OCI-LY7 (cell line): ENCODE data around the gene NCAM1. TPM values are rescaled to one million over a fixed set of nuclear protein-coding genes. Genes with fewer than 3 reads are reported as not detected.

Source experiments
- BruUV-seq: library from RNA; stranded (reverse); fragments of 400-500 nt; replicated peaks from 2 replicates; lab custom pipeline; 2021; lab: Mats Ljungman, UMichigan
- CTCF ChIA-PET: fragments of 300-600 bp; sonication (Branson Sonifier 250); formaldehyde crosslinking; loops from one replicate; lab custom pipeline; 2022; ENCODE audit warnings: antibody characterized with exemption; ENCODE audit not compliant: unreplicated experiment; lab: Charles Lee
- POLR2A ChIA-PET: fragments of 300-600 bp; sonication (Branson Sonifier 250); formaldehyde crosslinking; loops from one replicate; lab custom pipeline; 2022; ENCODE audit warnings: antibody characterized with exemption; lab: Charles Lee
- DNase-seq: peaks from one replicate; pipeline ENCODE4 v3.0.0-alpha.2; 2015; ENCODE audit warnings: low spot score
- H2AFZ ChIP-seq: fragments of 200-600 bp; sonication (generic), shearing (Covaris generic); 2 replicates; pipeline ENCODE4 v1.6.1; 2014; ENCODE audit warnings: mild to moderate bottlenecking, antibody characterized with exemption, low read length, moderate library complexity
- H3K27ac ChIP-seq: fragments of 200-600 bp; sonication (generic); 2 replicates; pipeline ENCODE4 v1.5.1; 2014; ENCODE audit warnings: mixed run types, low read depth, mild to moderate bottlenecking, moderate library complexity, low read length, inconsistent platforms; ENCODE audit not compliant: poor library complexity, severe bottlenecking
- H3K36me3 ChIP-seq: fragments of 200-600 bp; sonication (generic); 2 replicates; pipeline ENCODE4 v1.6.1; 2014; ENCODE audit warnings: mild to moderate bottlenecking, antibody characterized with exemption, low read length, moderate library complexity, mixed read lengths; ENCODE audit not compliant: insufficient read depth
- H3K4me1 ChIP-seq: fragments of 200-600 bp; sonication (generic); 2 replicates; pipeline ENCODE4 v1.5.1; 2014; ENCODE audit warnings: mild to moderate bottlenecking, low read length; ENCODE audit not compliant: insufficient read depth, poor library complexity, severe bottlenecking
- H3K4me2 ChIP-seq: fragments of 200-600 bp; sonication (generic); 2 replicates; pipeline ENCODE4 v1.6.1; 2014; ENCODE audit warnings: mild to moderate bottlenecking, low read length
- H3K4me3 ChIP-seq: fragments of 200-600 bp; sonication (generic); 2 replicates; pipeline ENCODE4 v1.5.1; 2014; ENCODE audit warnings: mild to moderate bottlenecking, low read depth, low read length; ENCODE audit not compliant: poor library complexity, severe bottlenecking
- H3K79me2 ChIP-seq: fragments of 200-600 bp; sonication (generic); 2 replicates; pipeline ENCODE4 v1.6.1; 2016; ENCODE audit warnings: low read depth, mild to moderate bottlenecking, low read length, moderate library complexity, mixed read lengths; ENCODE audit not compliant: insufficient read depth
- H3K9me2 ChIP-seq: fragments of 200-600 bp; sonication (generic); 2 replicates; pipeline ENCODE4 v1.6.1; 2016; ENCODE audit warnings: mild to moderate bottlenecking, low read length, mixed read lengths; ENCODE audit not compliant: insufficient read depth
- H3K9me3 ChIP-seq: fragments of 200-600 bp; sonication (generic); 2 replicates; pipeline ENCODE4 v1.6.1; 2014; ENCODE audit warnings: mild to moderate bottlenecking, mixed run types, low read length, mixed read lengths
- H4K20me1 ChIP-seq: fragments of 200-600 bp; sonication (generic); 2 replicates; pipeline ENCODE4 v1.6.1; 2014; ENCODE audit warnings: mild to moderate bottlenecking, antibody characterized with exemption, low read length, moderate library complexity, mixed read lengths; ENCODE audit not compliant: insufficient read depth
- EZH2phosphoT487 ChIP-seq: fragments of 200-600 bp; sonication (generic); IDR thresholded peaks from 2 replicates; pipeline ENCODE4 v1.6.1; 2018; ENCODE audit warnings: low read depth, borderline replicate concordance, mild to moderate bottlenecking, mixed run types, antibody characterized with exemption, low read length, moderate library complexity, mixed read lengths
- intact Hi-C: fragments of 100-400 bp; cut with micrococcal nuclease; formaldehyde crosslinking; loops from one replicate; pipeline ENCODE4 v1.10.0; 2022; ENCODE audit not compliant: unreplicated experiment
- total RNA-seq, 2 experiments: library from RNA; depleted of rRNA in 1 of 2; stranded (reverse); fragments of >200 nt in 1 of 2; shearing (Covaris generic) in 1 of 2; gene quantifications; 2 replicates each; pipeline ENCODE4 v1.2.3, GENCODE V29; 2014 to 2022
- TF ChIP-seq, protein P1 (sequence below): fragments of 200-600 bp; sonication (generic); conservative IDR thresholded peaks from 2 replicates; pipeline ENCODE4 v1.5.1; 2014; ENCODE audit warnings: mild to moderate bottlenecking, antibody characterized with exemption, low read length, moderate library complexity, mixed read lengths

The NCAM1 gene
- total RNA-seq, 2 experiments from 2014 or later = not detected

DNA sequence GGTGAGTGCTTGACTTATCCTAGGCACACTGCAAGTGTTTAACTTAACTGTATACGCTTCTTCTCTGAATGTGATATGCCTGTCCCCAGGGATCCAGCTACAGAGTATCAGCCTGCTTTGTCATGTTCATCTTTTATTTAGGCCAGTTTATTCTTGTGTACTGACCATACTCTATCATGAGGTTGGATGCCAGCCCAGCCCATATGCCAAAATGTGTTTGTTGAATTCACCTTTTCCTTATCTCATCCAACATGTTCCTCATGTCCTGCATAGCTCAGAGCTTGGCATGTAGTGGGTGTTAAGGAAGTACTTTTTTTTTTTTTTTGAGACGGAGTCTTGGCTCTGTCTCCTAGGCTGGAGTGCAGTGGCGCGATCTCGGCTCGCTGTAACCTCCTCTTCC is 116.2 kb downstream of the NCAM1 start:
- no peak for DNase-seq
- no peaks in the 10 kb centered on the region for H3K36me3 ChIP-seq
- H3K27ac ChIP-seq = no peak overlapping the region
- intact Hi-C loops = no loop called here
- H3K79me2 ChIP-seq = no peaks in the 10 kb centered on the region
- TF ChIP-seq, protein P1, sequence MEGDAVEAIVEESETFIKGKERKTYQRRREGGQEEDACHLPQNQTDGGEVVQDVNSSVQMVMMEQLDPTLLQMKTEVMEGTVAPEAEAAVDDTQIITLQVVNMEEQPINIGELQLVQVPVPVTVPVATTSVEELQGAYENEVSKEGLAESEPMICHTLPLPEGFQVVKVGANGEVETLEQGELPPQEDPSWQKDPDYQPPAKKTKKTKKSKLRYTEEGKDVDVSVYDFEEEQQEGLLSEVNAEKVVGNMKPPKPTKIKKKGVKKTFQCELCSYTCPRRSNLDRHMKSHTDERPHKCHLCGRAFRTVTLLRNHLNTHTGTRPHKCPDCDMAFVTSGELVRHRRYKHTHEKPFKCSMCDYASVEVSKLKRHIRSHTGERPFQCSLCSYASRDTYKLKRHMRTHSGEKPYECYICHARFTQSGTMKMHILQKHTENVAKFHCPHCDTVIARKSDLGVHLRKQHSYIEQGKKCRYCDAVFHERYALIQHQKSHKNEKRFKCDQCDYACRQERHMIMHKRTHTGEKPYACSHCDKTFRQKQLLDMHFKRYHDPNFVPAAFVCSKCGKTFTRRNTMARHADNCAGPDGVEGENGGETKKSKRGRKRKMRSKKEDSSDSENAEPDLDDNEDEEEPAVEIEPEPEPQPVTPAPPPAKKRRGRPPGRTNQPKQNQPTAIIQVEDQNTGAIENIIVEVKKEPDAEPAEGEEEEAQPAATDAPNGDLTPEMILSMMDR = no peak
- no peak for TF ChIP-seq EZH2phosphoT487
- H3K9me2 ChIP-seq = no peaks in the 10 kb centered on the region
- CTCF ChIA-PET = no interaction called here
- H3K4me3 ChIP-seq = no peak overlapping the region
- H4K20me1 ChIP-seq = no peaks in the 10 kb centered on the region
- no peaks in the 10 kb centered on the region for H3K4me1 ChIP-seq
- BruUV-seq = no TSS peak
- H2AFZ ChIP-seq = no peak overlapping the region
- POLR2A ChIA-PET = no interaction called here
- H3K4me2 ChIP-seq = no peak overlapping the region
- no peaks in the 10 kb centered on the region for H3K9me3 ChIP-seq

DNA sequence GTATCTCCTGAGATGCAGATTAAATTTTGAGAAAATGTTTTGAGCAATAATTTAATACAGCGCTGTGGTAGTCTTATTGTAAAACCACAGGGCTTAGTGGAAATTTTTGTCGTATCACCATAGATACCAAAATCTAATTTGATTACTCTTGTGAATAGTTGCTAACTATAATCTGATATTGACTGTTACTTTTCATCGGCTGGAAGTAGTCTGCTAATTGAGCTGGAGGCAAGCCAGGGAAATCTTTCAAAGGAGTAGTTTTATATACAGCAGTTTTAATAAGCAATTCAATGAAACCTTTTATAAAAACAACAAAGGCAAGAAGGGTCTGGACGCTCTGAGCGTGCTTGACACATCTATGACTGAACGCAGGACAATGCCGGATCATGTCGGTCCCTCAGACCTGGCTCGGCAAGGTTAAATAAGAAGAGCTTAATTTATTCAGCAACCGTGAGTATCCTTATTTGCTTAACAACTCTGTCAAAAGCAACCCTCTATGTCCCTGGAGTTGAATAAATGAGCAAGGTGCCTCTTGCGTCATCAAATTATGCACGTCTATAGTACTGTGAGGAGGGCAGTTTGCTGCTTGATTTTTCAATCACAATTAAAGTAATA is 121.2 kb downstream of the NCAM1 start:
- no peaks in the 10 kb centered on the region for H3K79me2 ChIP-seq
- no peak overlapping the region for H3K4me2 ChIP-seq
- no peak overlapping the region for H3K4me3 ChIP-seq
- H3K9me3 ChIP-seq = no peaks in the 10 kb centered on the region
- no TSS peak for BruUV-seq
- ChIA-PET POLR2A (interaction anchor here (0.6 kb wide), 1 partner anchor 14 kb away, joined by 3 read pairs; no protein-coding TSS in a partner anchor), CTCF (no interaction called here)
- H4K20me1 ChIP-seq = no peaks in the 10 kb centered on the region
- no peak overlapping the region for H2AFZ ChIP-seq
- no peaks in the 10 kb centered on the region for H3K9me2 ChIP-seq
- DNase-seq = no peak
- TF ChIP-seq EZH2phosphoT487 = no peak
- TF ChIP-seq, protein P1 = no peak
- H3K4me1 ChIP-seq = no peaks in the 10 kb centered on the region
- H3K36me3 ChIP-seq = no peaks in the 10 kb centered on the region
- intact Hi-C loops = no loop called here
- H3K27ac ChIP-seq = no peak overlapping the region

DNA sequence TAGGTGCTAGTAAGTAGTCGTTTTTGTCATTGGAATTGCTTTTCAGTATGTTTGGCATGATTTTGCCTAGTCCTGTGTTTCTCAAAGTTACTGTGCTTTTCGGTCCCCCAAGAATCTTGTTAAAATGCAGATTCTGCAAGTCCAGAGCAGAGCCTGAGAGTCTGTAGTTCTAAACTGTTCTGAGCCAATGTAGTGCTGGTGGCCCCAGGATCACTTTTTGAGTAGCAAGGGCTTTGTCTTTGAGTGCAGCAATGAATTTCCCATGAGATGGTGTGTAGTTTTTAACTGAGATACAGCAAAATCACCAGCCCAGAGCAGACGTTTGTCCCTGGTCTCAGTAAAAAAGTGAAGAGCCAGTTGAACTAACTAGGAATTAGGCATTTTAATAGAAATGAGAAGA is 122.4 kb downstream of the NCAM1 start:
- H3K27ac ChIP-seq = no peak overlapping the region
- no peaks in the 10 kb centered on the region for H4K20me1 ChIP-seq
- no peak overlapping the region for H3K4me2 ChIP-seq
- H3K4me3 ChIP-seq = no peak overlapping the region
- no peaks in the 10 kb centered on the region for H3K36me3 ChIP-seq
- ChIA-PET POLR2A (no interaction called here), CTCF (no interaction called here)
- no peak for DNase-seq
- no peaks in the 10 kb centered on the region for H3K9me2 ChIP-seq
- H2AFZ ChIP-seq = no peak overlapping the region
- no peaks in the 10 kb centered on the region for H3K79me2 ChIP-seq
- no peaks in the 10 kb centered on the region for H3K4me1 ChIP-seq
- intact Hi-C loops = no loop called here
- BruUV-seq = no TSS peak
- H3K9me3 ChIP-seq = no peaks in the 10 kb centered on the region
- TF ChIP-seq EZH2phosphoT487 = no peak
- TF ChIP-seq, protein P1 = no peak
